Prostate gland (tissue), 2 donors: Measurements from ENCODE around the gene LHX4. TPM values are rescaled to one million over a fixed set of nuclear protein-coding genes. Genes with fewer than 3 reads are reported as not detected.

Experiments used
- DNase-seq: peaks from one replicate; pipeline ENCODE4 v3.0.0-alpha.2; 2019; ENCODE audit warnings: low spot score
- H3K27ac ChIP-seq, 2 donors: fragments of 200-600 bp; sonication (generic); 2 replicates each; pipeline ENCODE4 v1.5.1; 2017 to 2019
- H3K27me3 ChIP-seq: fragments of 200-600 bp; sonication (generic); replicated peaks from 2 replicates; pipeline ENCODE4 v1.5.1; 2019; ENCODE audit not compliant: insufficient read depth
- H3K36me3 ChIP-seq, 2 donors: fragments of 200-600 bp; sonication (generic); 1 replicate in 1 of 2; 2 replicates in 1 of 2; pipeline versions ENCODE4 v1.5.1 to v1.8.1; 2017 to 2019
- H3K4me1 ChIP-seq: fragments of 200-600 bp; sonication (generic); replicated peaks from 2 replicates; pipeline ENCODE4 v1.5.1; 2019
- H3K4me3 ChIP-seq, 2 donors: fragments of 200-600 bp; sonication (generic); 2 replicates each; pipeline ENCODE4 v1.5.1; 2017 to 2019
- H3K9me3 ChIP-seq: fragments of 200-600 bp; sonication (generic); 2 replicates; pipeline ENCODE4 v1.5.1; 2017
- POLR2A ChIP-seq: fragments of 450-650 bp; IDR thresholded peaks from one replicate; pipeline ENCODE4 v1.6.1; 2016; ENCODE audit warnings: antibody characterized with exemption, mild to moderate bottlenecking
- POLR2AphosphoS5 ChIP-seq: sonication (generic); formaldehyde crosslinking; IDR thresholded peaks from one replicate; pipeline ENCODE4 v1.6.1; 2017; ENCODE audit warnings: antibody characterized with exemption
- WGBS: methylation state at CpG from one replicate; pipeline ENCODE4 v1.1.5; 2018; 5-methylcytosine and 5-hydroxymethylcytosine counted together
- intact Hi-C: fragments of 100-400 bp; cut with DNase I; formaldehyde crosslinking; loops from one replicate; pipeline ENCODE4 v1.14.2; 2022
- total RNA-seq, 2 donors: library from RNA; depleted of rRNA; stranded (reverse); fragments of >200 nt; gene quantifications; one replicate each; pipeline ENCODE4 v1.1.0, GENCODE V29; 2016
- TF ChIP-seq, protein P1 (sequence below), 4 experiments: fragments of 200-600 bp in 2 of 4; fragments of 450-650 bp in 2 of 4; sonication (generic) in 2 of 4; IDR thresholded peaks; 1 replicate in 3 of 4; 2 replicates in 1 of 4; pipeline ENCODE4 v1.5.1; 2016 to 2019; ENCODE audit warnings: antibody characterized with exemption in 4 of 4, mild to moderate bottlenecking in 2 of 4, moderate library complexity in 2 of 4

Gene LHX4
- total RNA-seq, 2 donors from 2014 or later: not detected

DNA sequence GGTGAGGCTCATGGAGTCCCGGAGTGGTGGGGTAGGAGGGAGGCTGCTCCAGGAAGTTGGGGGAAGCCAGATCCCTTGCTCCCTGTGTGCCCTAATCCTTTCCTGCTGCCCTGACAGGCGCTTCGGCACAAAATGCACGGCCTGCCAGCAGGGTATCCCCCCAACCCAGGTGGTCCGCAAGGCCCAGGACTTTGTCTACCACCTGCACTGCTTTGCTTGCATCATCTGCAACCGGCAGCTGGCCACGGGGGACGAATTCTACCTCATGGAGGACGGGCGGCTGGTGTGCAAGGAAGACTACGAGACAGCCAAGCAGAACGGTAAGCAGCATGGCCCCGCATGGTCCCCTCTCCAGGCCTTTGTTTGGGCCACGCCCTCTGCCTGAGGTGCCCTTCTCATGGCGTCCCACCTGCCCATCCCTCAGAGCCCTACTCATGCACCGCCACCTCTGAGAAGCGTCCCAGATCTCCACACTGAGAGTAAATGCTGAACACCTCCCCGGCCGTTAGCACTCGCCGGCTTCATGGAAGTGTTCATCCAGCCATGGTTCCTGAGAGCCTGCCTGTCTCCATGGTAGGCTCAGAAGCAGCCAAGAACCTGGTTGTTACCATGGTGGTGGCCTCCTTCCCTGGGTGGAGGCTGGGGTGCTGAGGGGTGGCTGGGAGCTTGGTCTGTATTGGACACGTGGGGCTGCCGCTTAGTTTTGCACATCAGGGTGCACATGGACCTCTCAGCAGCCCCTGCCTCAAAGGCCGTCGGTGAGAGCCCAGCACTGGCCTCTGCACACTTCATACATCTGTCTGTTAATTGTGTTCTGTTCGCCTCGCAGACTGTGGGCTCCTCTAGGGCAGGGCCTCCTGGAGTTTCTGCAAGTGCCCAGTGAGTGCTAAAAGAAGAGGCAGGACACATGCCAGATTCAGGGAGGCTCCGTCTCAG, 36.5 kb downstream of the LHX4 start:
- no peak for TF ChIP-seq POLR2A
- no peak for TF ChIP-seq POLR2AphosphoS5
- TF ChIP-seq, protein P1, sequence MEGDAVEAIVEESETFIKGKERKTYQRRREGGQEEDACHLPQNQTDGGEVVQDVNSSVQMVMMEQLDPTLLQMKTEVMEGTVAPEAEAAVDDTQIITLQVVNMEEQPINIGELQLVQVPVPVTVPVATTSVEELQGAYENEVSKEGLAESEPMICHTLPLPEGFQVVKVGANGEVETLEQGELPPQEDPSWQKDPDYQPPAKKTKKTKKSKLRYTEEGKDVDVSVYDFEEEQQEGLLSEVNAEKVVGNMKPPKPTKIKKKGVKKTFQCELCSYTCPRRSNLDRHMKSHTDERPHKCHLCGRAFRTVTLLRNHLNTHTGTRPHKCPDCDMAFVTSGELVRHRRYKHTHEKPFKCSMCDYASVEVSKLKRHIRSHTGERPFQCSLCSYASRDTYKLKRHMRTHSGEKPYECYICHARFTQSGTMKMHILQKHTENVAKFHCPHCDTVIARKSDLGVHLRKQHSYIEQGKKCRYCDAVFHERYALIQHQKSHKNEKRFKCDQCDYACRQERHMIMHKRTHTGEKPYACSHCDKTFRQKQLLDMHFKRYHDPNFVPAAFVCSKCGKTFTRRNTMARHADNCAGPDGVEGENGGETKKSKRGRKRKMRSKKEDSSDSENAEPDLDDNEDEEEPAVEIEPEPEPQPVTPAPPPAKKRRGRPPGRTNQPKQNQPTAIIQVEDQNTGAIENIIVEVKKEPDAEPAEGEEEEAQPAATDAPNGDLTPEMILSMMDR (IDR thresholded peaks at IDR 0.05): no peak
- no peak overlapping the region for H3K4me3 ChIP-seq
- H3K4me1 ChIP-seq: no peaks in the 10 kb centered on the region
- H3K27ac ChIP-seq: no peak overlapping the region
- intact Hi-C loops: no loop called here
- 78% methylated on average over 28 of the region's 28 CpGs for WGBS
- no peaks in the 10 kb centered on the region for H3K36me3 ChIP-seq
- no peaks in the 10 kb centered on the region for H3K9me3 ChIP-seq
- no peak for DNase-seq
- H3K27me3 ChIP-seq: no peaks in the 10 kb centered on the region

DNA sequence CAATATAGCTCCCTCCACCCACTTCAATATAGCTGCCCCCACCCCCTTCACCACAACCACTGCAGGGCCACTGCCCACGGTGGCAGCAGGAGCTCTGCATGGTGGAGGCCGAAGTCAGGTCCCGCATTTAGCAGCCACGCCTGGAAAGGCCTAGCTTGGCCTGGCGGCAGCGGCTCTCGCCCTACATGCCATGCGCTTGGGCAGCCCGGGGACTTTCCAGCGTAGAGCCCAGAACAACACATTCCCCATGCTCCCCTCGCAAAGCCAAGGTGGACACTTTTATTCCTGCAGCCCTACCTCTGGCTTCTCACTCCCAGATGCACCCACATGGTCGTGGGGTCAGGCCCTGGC, 37.1 kb downstream of the LHX4 start:
- no peaks in the 10 kb centered on the region for H3K27me3 ChIP-seq
- intact Hi-C loops: no loop called here
- no peaks in the 10 kb centered on the region for H3K4me1 ChIP-seq
- H3K36me3 ChIP-seq: no peaks in the 10 kb centered on the region
- TF ChIP-seq, protein P1 (IDR thresholded peaks at IDR 0.05): no peak
- TF ChIP-seq POLR2AphosphoS5 (no peak), POLR2A (no peak)
- no peak overlapping the region for H3K27ac ChIP-seq
- H3K9me3 ChIP-seq: no peaks in the 10 kb centered on the region
- DNase-seq: no peak
- no peak overlapping the region for H3K4me3 ChIP-seq
- 95% methylated on average over 11 of the region's 12 CpGs for WGBS

DNA sequence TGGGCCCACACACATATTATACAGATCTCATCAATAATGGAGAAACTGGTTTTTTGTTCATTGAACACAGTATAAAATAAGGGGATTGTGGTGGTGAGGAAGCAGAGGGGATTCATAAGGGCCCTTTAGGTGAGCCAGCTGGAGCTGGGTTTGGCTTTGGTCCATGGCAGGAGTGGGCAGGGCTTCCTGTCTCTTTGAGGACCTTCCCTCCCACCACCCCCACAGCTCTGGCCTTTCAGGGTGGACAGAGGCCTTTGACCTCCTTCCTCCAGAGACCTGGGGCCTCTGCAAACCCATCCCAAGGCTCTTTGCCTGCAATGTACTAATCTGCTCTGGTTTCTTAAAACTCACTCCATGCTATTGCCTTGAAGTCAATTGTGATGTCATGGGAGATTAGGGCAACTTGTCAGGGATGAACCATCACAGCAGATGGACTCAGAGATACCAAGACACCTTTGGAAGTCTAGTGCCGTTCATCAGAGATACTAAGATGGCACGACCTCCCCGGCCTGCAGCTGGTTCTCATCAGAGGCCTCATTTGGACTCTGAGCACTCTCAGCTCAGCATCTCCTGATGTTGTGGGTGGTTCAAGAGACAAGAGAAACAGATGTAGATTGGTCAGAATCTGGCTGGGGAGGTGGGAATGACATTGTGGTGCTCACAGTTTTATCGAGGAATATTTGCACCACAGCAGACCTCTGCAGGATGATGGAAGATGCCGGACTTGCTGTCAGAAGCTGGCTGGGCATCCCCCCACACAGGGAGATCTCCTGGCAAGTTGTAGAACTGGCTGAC, 37.9 kb downstream of the LHX4 start:
- Histone ChIP-seq H3K4me3 (no peak overlapping the region), H3K27ac (no peak overlapping the region), H3K4me1 (no peaks in the 10 kb centered on the region), H3K27me3 (no peaks in the 10 kb centered on the region), H3K9me3 (no peaks in the 10 kb centered on the region), H3K36me3 (no peaks in the 10 kb centered on the region)
- 77% methylated on average over 5 of the region's 5 CpGs for WGBS
- TF ChIP-seq POLR2AphosphoS5: no peak
- TF ChIP-seq, protein P1 (IDR thresholded peaks at IDR 0.05): no peak
- TF ChIP-seq POLR2A: no peak
- intact Hi-C loops: no loop called here
- no peak for DNase-seq

DNA sequence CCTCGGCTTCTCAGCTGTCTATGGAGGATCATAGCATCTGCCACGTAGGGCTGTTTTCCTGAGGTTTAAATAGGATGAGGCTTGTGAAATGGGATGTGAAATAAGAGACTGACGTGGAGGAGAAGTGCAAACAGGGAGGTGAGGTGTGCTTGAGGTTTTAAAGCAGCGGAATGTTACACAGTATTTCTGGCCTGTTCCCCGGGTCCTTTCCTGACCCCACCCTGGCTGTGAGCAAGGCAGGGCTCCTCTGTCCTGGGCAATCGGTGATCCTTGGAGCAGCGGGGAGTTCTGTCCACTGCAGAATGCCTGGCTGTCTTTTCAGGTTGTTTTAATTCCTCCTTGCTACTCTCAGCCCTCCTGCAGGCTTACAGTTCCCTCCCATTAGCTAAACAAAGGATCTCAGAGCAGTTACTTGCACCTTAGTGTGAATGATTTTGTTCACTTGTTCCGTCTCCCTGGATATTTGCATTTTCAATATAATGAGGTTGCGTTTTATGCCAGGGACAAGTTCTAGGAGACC, 38.6 kb downstream of the LHX4 start:
- TF ChIP-seq, protein P1 (IDR thresholded peaks at IDR 0.05): no peak
- TF ChIP-seq POLR2AphosphoS5 (no peak), POLR2A (no peak)
- H3K36me3 ChIP-seq: no peaks in the 10 kb centered on the region
- H3K27me3 ChIP-seq: no peaks in the 10 kb centered on the region
- intact Hi-C loops: no loop called here
- no peak for DNase-seq
- 67% methylated on average over 9 of the region's 9 CpGs for WGBS
- no peaks in the 10 kb centered on the region for H3K4me1 ChIP-seq
- H3K27ac ChIP-seq: no peak overlapping the region
- H3K4me3 ChIP-seq: no peak overlapping the region
- no peaks in the 10 kb centered on the region for H3K9me3 ChIP-seq
